ENCODE results near the gene KISS1R.

The KISS1R gene

GRCh38 chr19:966485-967088 lies 49.5 kb downstream of the KISS1R start:
- FAIRE-seq = no peak

More at GRCh38 chr19:966485-967088, 49.5 kb downstream of the KISS1R start:
- no peak for DNase-seq (ENCODE audit: low spot score)

Data from RCC 7860 (cell line).